ENCODE measurements around the gene DNAH2.

Gene DNAH2

DNA sequence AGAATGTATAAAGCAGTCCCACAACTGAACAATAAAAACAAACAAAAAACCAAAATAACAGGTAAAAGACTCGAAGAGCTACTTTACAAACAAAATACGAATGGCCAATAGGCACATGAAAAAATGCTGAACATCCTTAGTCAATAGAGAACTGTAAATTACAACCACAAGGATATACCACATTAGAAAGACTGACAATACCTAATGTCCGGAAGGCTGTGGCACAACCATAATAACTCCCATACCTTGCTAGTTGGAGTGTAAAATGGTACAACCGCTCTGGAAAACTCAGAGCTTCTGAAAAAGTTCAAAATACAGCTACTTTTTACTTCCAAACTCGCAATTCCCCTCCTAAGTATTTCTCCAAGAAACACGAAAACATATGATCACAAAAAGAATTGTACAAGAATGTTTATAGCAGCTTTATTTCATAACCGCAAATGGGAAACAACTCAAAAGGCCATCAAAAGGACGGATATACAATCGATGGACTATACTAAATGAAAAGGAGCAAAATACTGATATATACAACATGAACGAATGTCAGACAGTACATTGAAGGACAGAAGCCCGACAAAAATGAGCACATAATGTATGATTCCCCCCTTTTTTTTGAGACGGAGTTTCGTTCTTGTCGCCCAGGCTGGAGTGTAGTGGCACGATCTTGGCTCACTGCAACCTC is 32.6 kb upstream of the DNAH2 start:
- TF ChIP-seq, protein P1, sequence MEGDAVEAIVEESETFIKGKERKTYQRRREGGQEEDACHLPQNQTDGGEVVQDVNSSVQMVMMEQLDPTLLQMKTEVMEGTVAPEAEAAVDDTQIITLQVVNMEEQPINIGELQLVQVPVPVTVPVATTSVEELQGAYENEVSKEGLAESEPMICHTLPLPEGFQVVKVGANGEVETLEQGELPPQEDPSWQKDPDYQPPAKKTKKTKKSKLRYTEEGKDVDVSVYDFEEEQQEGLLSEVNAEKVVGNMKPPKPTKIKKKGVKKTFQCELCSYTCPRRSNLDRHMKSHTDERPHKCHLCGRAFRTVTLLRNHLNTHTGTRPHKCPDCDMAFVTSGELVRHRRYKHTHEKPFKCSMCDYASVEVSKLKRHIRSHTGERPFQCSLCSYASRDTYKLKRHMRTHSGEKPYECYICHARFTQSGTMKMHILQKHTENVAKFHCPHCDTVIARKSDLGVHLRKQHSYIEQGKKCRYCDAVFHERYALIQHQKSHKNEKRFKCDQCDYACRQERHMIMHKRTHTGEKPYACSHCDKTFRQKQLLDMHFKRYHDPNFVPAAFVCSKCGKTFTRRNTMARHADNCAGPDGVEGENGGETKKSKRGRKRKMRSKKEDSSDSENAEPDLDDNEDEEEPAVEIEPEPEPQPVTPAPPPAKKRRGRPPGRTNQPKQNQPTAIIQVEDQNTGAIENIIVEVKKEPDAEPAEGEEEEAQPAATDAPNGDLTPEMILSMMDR (IDR thresholded peaks at IDR 0.05; ENCODE audit: low read depth, low read length, missing control alignments), result no peak

DNA sequence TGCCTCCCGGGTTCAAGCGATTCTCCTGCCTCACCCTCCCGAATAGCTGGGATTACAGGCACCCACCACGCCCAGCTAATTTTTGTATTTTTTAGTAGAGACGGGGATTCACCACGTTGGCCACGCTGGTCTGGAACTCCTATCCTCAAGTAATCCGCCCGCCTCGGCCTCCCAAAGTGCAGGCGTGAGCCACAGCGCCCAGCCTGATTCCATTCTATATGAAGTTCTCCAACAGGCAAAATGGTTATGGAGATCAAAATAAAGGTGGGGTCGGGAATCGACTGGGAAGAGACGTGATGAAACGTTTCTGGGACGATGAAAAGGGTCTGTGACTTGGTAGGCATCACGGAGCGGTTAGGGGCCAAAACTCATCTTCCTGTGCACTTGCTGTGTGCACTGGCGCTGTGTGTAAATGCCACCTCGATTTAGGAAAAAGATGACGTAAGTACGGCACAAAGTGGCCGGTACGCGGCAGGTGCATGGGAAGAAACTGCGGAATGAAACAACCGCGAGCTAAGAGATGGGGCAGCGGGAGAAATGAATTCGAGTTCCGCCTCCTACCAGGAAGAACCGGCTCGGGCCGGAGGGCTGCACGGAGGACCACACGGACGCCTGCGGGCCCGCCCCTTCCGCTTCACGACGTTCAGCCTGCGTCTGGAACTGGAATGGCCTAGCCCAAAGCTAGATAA is 31.9 kb upstream of the DNAH2 start:
- TF ChIP-seq, protein P1 (IDR thresholded peaks at IDR 0.05; ENCODE audit: low read depth, low read length, missing control alignments), result no peak
- H3K4me3 ChIP-seq (ENCODE audit: low read depth, low read length), result peak overlapping the region; percentile 96
- DNase-seq (ENCODE audit: low read depth), result peak; percentile 83

More for the DNA sequence above, 32.6 kb upstream of the DNAH2 start:
- DNase-seq (ENCODE audit: low read depth), result no peak
- H3K4me3 ChIP-seq (ENCODE audit: low read depth, low read length), result peak overlapping the region; percentile 96

DNA sequence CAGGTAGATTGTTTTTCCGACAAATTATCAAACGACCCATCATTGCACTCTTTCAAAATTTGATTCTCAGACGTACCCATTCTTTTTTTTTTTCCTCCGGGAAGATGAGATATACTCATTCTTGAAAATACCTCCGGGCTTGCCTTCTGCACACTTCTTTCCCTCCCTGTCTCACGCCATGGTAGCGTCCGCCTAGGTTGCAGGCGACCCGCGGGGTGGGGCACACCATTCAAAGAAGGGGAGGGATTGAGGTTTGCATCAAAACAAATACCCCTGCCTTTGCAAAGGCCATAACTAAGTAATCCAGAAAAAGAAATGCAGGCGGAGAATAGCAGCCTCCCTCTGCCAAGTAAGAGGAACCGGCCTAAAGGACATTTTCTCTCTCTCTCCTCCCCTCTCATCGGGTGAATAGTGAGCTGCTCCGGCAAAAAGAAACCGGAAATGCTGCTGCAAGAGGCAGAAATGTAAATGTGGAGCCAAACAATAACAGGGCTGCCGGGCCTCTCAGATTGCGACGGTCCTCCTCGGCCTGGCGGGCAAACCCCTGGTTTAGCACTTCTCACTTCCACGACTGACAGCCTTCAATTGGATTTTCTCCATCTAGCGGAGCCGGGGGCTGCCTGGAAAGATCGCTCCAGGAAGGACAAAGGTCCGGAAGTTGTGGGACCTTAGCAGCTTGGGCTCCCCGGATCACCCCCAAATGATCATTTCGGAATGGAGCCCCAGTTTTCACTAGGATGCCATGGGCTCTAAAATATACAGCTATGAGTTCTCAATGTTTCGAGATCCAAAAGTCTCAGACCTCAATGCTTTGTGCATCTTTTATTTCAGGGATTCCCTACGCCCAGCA is 31.1 kb upstream of the DNAH2 start:
- TF ChIP-seq, protein P1 (IDR thresholded peaks at IDR 0.05; ENCODE audit: low read depth, low read length, missing control alignments), result no peak
- peak overlapping the region; percentile 96 for H3K4me3 ChIP-seq (ENCODE audit: low read depth, low read length)
- DNase-seq (ENCODE audit: low read depth), result peak; percentile 69

DNA sequence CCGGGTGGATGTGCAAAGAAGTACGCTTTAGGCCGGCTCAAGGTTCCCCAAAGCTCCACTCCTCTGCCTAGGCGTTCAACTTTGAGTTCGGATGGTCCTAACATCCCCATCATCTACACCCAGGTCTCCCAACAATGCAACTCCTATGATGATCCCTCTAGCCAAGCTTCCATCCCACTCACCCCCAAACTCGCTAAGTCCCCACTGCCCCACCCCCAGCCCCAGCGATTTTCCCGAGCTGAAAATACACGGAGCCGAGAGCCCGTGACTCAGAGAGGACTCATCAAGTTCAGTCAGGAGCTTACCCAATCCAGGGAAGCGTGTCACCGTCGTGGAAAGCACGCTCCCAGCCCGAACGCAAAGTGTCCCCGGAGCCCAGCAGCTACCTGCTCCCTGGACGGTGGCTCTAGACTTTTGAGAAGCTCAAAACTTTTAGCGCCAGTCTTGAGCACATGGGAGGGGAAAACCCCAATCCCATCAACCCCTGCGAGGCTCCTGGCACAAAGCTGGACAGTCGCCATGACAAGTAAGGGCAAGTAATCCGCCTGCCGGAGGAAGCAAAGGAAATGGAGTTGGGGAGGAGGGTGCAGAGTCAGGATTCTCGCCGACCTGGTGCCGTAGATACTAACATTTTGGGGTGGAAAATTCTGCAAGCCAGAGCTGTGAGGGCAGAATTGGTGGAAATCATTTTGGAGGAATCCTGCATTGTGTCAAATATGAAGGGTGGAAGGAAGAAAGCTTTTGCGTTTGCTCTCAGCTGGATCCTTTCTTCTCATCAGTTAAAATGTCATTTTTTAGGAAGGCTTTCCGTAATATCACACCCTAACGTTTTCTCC is 30.3 kb upstream of the DNAH2 start, which contains the start of gene TP53:
Gene TP53 (minus strand): TSS at position 419 of the 836 bp plus-strand sequence. CDS start 10,896 bp downstream, outside the sequence.
- TF ChIP-seq, protein P1 (IDR thresholded peaks at IDR 0.05; ENCODE audit: low read depth, low read length, missing control alignments), result no peak
- peak within 1 kb of the TSS; percentile 99 for H3K4me3 ChIP-seq (ENCODE audit: low read depth, low read length)
- peak; percentile 88 for DNase-seq (ENCODE audit: low read depth)

DNA sequence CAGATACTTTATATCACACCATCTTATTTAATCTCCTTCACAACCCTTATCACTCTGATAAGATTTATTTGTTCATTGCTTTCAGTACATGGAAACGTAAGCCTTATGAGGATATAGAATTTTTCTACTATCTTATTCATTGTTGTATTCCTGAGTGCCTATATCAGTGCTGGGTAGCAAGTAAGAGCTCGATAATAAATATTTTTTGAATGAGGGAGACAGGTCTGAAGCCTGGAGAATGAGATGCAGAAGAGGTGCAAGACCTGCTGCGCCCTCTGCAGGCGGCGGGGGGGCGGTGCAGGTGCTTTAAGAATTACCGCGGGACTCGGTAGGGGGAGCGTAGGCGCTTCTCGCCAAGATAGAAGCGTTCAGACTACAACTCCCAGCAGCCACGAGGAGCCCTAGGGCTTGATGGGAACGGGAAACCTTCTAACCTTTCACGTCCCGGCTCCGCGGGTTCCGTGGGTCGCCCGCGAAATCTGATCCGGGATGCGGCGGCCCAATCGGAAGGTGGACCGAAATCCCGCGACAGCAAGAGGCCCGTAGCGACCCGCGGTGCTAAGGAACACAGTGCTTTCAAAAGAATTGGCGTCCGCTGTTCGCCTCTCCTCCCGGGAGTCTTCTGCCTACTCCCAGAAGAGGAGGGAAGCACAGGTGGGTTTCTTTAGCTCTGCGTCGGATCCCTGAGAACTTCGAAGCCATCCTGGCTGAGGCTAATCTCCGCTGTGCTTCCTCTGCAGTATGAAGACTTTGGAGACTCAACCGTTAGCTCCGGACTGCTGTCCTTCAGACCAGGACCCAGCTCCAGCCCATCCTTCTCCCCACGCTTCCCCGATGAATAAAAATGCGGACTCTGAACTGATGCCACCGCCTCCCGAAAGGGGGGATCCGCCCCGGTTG is 29.4 kb upstream of the DNAH2 start, which contains the start of gene WRAP53:
Gene WRAP53 (plus strand): TSS at position 570 of the 900 bp plus-strand sequence. CDS start 172 bp downstream, at position 742.
- TF ChIP-seq, protein P1 (IDR thresholded peaks at IDR 0.05; ENCODE audit: low read depth, low read length, missing control alignments), result peak; percentile 85
- peak; percentile 95 for DNase-seq (ENCODE audit: low read depth)

More for the DNA sequence above, 29.4 kb upstream of the DNAH2 start, which contains the start of gene WRAP53:
- H3K4me3 ChIP-seq (ENCODE audit: low read depth, low read length), result peak within 1 kb of the TSS; percentile 99
